GM18861 (cell line): ENCODE measurements around the gene PAPPA.

ENCODE experiments used
- ATAC-seq: cut with Tn5 transposase; IDR thresholded peaks from one replicate; pipeline ENCODE4 v1.9.1; 2021; ENCODE audit not compliant: unreplicated experiment

Gene PAPPA

DNA sequence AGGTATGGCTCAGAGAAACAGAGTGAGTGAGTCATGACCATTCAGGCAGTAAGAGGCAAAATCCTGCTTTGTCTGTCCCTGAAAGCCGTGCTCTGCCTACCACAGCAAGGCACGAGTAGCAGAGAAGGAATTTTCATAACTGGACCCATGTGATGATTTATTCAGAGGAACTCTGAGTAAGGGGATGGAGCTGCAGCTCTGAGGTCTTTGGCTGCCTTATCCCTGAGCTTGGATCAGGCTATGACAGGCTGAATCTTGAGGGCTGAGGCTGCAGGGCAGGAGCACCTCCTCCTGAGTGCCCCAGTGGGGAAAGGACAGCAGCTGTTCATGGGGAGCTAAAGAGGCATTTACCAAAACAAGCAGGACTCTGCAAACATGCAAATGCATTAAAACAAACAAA is 183.4 kb downstream of the PAPPA start:
- ATAC-seq, result no peak

DNA sequence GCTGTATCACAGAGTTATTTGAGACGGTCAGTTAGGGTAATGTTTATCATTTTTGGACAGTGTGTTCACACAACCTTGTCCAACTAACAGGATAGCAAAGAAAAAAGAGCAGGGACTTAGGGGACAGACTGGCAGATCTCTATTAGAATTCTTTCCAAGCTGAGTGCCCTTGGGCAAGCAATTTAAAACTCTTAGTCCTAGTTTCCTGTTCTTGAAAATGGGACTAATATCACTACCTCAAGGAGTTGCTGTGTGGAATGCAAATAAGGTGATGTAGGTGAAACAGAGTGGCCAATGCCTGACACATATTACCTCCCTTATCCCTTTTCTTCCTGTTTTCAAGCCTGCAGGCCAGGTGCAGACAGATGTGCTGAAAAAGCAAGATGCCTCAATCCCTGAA is 186.7 kb downstream of the PAPPA start:
- no peak for ATAC-seq

DNA sequence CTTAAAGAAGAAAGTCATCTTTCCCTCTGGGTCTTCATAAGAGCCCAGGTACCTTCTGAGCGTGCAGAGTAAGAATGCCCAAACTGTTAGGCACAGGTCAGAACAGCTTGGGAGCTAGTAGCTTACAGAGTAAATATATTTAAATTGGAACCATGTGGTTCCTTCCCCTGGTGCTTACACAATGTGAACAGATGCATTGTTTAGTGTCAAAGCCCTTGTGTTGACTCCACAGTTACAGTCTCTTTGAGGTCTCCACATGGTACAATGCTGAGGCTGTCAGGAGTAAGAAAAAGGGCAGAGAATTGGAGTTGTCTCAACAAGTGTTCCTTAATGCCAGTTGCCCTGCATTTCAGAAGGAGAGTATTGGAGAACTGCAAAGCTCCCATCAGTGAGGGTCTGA is 188.5 kb downstream of the PAPPA start:
- no peak for ATAC-seq

DNA sequence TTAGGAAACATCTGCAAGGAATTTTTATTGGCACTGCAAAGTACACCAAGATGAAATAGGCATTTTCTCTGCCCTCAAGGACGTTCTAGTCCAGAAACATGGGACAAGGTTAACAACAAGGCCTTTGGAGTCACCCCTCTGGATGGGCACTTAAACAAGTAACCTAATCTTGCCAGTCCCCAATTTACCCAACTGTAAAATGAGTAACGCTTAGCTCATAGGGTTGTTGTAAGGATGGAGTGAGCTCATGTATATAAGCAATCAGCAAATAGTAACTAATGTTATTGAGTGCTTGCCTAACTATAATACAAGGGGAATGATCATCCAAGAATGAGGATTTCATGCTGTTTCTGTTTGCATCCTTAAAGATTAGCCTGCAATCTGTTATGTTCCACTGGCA is 189.3 kb downstream of the PAPPA start:
- no peak for ATAC-seq

DNA sequence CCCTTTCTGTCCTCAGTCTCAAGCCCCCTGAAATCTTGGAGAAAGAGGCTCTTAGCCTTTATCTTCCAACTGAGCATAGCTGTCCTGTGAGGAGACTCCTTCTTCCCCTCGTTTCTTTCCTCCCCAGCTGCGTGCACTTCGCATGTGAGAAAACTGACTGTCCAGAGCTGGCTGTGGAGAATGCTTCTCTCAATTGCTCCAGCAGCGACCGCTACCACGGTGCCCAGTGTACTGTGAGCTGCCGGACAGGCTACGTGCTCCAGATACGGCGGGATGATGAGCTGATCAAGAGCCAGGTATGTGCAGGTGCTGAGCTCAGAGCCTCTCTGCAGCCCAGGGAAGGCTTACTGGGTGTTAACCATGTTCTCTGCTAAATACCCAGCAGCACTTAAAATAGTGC is 190.8 kb downstream of the PAPPA start:
- ATAC-seq, result no peak

DNA sequence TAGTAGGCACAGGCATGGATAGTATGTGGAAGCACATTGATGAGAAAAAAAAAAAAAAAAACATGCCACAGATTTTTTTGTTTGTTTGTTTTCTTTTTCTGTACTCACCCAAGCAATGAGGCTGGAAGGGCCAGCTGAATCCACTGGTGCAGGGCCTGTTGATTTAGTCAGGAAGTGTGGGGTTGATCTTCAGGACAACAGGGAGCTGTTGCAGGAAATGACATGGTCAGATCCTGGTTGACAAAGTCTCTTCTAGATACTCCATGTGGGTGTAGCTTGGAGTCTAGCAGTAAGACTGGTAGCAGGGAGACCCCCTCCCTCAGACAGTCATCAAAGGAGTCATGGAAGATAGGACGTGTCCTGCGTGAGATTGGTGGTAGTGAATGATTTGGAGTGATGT is 191.8 kb downstream of the PAPPA start:
- no peak for ATAC-seq

DNA sequence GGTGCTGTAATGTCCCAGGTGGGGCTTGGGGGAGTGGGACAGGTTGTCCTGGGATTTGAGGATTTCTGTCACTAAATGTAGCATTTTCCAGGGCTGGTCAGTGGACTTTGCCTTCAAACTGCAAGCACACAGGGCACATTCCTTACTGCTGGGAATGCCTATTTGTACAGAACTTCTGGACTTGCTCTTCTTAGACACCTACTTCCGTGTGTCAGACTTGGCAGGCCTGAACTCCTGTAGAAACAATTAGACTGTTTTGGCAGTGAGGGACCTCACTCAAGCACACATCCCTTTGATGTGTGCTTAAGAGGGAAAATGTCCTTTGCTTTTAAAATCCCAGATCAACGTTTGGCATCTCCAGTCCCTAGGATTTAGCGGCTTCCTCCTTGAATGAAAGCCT is 192.2 kb downstream of the PAPPA start:
- ATAC-seq, result no peak

DNA sequence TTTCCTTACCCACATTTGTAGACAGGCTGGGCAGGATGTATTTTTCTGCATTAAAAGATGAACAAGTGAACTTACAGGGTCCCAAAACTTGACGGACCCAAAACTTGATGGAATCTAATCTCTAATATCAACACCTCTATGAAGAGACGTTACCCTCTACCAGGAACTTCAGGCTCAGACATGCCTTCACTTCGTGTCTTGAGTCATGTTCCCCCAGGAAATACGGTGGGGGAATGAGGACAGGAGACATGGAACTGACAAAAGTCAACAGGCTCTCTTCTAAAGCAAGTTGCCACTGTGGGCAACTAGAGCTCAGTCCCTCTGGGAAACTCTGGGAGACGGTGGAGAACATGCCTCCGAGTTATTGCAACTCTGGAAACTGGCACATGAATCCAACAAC is 196.1 kb downstream of the PAPPA start:
- no peak for ATAC-seq

DNA sequence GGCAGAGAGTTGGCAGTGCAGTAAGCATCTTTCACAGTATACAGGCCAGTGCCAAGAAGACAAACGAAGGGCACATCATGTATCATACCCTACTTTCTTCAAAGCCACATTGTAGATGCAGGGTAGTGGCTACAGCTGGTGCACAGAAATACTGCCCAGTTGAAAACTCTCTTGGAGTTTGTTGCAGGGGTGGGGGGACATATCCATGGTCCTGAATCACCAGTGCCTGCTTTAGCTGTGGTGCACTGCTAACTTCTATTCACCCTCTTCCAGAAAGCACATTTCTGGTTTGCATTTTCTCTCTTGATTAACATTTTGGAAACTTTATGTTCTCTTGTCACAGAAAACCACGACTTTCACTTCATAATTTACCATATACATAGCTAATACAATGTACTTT is 196.6 kb downstream of the PAPPA start:
- ATAC-seq, result no peak

DNA sequence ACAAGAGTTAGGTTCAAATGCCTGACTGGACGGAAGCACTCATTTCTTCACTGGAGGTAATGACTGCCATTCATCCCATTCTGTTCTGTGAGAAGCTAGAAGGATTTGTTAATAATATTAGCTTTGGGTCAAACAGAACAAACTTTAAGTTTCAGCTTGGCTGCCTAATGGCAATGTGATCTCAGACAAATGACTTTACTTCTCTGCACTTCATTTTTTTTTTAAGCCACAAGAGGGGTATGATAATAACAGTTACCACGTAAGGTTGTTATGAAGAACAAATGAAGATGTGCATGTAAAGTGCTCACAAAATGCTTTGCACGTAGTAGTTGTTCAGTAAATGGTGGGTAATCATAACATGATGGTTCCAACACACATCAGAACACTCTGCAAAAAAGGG is 199.4 kb downstream of the PAPPA start:
- ATAC-seq, result no peak

DNA sequence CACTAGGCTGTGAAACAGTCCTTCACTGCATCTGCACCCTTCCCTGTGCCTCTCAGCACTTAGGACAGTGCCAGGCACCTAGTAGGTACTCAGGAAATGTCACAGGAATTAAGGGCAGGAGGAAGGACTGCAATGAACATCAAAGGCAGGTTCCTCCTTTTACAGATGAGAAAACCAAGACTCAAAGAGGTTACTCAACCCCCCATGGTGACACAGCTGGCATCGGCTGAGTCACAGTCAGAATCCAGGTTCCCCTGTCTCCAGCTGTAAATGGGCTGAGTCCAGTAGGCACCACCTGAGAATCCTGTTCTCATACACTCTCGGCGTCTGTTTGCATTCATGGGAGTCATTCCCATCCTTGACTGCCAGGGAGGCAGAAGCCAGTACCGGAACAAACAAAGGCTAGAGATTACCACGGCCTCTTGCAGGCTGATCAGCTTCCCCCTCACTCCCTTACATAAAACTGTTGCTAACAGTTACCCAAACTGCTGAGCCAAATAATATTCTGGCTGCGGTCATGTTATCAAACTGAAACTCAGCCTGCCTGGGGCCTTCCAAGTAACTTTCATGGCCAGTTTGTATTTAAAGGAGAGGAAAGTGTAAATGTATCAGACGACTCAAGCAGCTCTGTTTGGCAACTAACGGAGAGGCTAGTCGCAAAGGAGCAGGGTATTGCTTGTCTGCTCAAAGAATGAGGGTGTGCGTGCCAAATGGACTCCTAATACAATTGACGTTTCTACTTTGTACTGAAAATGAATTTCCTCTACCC is 201.7 kb downstream of the PAPPA start:
- no peak for ATAC-seq

DNA sequence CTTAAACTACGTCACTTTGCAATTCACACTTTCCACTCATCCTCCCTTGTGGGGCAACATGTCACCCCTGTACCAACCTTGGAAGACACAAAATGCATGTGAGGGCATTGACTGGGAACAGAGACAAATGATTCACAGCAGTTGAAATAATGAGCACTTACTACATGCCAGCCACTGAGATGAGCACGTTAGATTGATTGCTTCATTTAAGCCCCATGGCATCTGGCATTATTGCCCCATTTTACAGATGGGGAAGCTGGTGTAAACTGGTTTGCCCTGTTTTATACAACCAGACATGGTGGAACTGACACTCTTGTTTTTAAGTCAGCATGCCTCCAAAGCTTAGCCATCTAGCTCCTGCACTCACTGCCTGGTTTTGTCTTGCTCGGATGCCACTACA is 204.7 kb downstream of the PAPPA start:
- ATAC-seq, result no peak

DNA sequence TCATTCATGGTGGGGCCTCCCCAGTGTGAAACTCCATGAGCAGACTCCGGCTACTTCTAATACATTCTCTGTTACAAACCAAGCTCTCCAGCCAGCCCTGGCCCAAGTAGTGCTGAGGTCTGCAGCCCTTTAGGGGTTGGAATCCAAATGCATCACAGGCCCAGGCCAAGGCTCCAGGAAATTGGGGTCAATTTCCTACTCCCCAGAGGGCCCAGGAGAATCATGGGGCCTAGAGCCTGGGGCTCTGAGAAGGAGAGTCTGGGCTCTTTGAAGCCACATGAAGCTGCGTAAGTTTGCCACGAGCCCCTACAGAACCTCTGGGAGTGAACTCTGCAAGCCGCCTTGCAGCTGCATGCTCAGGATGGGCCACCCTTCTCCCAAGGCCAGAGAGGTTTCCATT is 206.4 kb downstream of the PAPPA start:
- ATAC-seq, result no peak

DNA sequence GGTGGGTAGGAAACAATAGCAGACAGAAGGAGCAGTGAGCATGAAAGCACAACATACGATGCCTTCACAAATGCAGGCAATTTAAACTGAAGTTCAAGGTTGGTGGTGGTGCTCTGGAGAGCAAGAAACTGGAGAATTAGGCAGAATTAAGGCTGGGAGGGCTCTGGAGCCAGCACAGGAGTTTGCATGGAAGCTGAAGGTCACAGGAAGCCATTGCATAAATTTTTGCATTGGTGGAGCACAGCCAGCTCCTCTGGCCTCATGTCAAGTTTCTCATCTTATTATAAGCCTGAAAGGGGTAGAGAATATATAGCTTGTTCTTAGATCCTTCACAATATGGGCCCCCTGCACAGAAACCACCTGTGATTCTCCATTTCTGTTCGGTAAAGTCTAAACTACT is 207.4 kb downstream of the PAPPA start:
- no peak for ATAC-seq

DNA sequence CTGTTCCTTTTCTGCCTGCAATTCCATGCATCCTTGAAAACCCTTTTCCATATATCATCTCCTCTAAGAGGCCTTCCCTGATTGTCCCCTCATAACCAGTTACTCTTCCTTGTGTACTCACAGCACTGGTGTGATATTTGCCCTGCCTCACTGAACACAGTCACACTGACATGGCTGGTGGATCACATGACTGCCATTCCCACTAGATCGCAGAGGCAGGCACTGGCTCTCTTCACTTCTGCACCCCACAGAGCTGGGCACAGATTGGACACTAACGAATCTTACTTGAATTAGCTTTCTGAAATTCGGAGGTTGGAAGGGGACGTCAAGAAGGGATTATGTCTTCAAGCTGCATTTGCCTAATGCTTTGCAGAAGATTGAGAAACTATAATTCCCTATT is 208.0 kb downstream of the PAPPA start:
- no peak for ATAC-seq

DNA sequence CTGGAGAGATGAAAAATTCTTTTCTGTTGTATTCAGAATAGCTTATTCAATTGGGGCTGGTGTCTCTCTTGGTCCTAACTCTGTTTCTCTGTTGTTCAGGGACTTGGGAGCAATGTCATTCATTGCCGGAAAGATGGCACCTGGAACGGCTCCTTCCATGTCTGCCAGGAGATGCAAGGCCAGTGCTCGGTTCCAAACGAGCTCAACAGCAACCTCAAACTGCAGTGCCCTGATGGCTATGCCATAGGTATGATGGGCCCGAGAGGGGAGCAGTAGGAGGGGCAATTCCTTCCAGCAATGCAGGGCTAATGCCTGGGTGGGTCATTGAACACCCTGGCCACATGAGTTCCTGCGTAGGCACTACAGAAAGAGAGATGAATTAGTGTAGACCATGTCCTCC is 208.9 kb downstream of the PAPPA start:
- no peak for ATAC-seq

DNA sequence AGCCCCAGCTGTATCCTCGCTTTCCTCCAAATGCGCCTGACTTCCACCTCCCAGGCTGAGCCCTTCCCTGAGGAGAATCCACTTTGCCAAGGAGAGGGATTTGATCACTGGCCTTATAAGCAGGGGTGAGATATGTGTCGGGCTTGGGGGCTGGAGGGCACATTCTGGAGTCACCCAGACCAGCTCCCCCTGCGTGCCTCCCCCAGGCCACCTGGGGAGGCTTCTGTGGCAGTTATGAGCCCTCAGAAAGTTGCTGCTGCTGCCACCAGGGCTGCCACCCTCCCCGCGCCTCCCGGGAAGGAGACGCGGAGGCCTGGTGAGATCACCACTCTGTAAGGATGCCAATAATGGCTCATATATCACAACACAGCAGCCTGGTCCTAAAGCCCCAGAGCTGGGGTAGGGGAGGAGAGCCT is 211.5 kb downstream of the PAPPA start:
- ATAC-seq, result no peak

DNA sequence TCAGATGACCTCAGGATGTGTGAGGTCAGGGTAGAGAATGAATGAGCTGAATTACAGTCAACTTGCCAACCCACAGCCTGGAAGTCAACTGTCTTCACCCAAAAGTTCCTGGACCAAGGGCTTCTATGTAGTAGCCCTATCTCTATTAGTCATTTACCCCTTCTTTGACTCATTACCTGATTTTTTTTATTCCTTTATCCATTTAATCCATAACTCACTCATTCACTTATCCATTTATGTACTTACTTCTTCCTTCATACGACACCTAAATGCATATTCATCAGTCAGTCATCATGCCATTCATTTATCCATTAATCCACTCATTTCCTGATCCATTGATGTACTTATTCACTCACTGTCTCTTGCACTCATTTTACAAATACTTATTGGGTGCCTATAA is 212.7 kb downstream of the PAPPA start:
- ATAC-seq, result no peak

DNA sequence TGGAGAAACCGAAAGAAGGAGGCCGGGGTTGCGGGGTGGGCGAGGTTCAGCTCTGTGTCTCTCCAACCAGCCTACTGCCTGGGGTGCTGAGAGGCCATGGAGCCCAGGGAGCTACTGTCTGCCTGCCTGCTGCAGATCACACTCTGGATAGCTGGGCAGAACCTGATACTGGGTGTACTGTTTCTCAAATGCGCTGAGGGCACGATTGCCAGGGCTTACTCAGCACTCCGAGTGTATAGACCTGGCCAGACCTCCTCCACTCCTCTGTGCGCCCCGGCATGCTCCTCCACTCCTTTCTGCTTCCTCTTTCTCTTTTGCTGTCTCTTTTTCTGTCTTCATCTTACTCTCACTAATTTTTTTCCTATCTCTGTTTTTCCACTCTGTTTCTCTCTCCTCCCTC is 215.1 kb downstream of the PAPPA start:
- ATAC-seq, result no peak

DNA sequence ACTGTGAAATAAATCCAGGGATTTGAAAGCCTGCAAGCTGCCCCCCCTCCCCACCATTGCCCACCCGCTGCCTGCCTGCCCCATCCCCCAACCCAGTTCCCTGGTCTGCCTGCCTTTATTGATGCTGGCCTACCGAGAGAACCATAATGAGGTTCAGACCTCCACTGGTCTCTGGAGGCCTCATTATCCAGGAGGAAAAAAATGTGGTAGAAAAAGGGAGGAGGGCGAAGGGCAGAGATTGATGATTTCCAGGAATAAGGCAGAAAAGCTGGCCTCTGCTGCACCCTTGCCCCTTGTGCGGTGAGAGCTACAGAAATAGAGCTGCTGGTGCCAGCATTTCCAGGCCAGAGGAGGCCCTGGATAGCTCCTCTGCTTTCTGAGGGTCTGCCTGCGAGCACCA is 216.1 kb downstream of the PAPPA start:
- no peak for ATAC-seq

DNA sequence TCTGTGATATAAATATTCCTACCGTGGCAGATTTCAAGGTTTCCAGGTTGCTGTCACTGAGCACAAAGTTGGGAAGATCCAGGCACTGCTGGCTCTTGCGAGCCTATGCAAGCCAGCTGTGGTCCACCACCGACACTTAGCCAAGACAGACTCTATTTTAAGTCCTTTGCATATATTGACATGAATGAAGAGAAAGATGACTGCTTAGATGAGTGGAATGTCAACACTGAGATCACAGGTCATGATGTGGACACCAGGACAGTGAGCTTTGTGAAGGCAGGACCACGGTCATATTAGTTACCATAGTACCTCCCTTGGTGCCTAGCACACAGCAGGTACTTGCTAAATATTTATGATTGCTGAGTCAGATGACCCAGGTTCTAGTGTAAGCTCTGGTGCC is 217.0 kb downstream of the PAPPA start:
- ATAC-seq, result no peak

DNA sequence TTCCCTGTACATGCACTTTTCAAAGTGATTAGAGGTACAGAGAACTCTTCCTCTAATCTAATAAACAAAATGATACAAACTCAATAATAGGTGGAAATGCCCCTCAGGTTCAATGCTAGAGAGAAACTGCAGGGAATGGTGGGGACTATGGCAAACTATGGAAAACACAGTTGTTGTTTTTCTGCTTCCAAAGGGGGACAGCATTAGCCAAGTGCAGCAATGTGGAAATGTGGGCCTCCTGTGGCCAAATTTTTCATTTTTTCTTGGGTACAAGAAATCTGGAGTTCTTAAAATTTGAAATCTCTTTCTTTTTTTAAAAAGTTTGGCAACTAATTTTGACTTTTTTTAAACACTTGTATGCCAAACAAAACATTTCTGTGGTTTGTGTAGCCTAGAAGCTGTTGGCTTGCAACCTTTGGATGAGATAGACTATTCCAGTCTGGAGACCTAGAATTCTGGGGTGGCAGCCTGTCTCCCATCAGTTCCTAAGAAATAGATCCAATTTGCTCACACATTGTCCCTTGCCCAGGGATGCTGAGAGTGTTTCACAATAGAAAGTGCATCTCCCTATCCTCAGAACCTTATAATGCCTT is 218.6 kb downstream of the PAPPA start:
- no peak for ATAC-seq

DNA sequence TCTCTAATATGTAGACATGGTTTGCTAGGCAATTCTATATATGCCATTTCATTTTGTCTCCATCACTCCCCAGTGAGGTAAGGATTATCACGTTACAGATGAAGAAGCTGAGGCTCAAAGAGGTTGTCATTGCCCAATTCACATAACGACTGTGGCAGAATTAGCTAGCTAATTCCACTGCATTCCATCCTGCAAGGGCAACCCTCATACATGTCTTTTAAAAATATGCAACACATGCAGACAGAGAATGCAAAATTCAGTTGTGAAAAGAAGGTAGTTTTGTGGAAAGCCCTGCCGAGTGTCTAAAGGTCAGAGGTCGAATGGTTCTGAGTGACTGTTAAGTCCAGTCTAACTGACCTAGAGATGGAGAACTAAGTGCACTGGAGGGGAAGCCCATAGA is 219.2 kb downstream of the PAPPA start:
- no peak for ATAC-seq
